T-helper 9 cell (primary cell): Measurements from ENCODE around the gene GJB3.
"Not testable (repeated sequence)": the region's sequence is repeated elsewhere in the genome, so short reads cannot be mapped to it uniquely, and the experiment has no call there.

Experiments
- DNase-seq: peaks from one replicate; pipeline ENCODE4 v3.0.0-alpha.2; 2020

The GJB3 gene

GRCh38 chr1:34786521-34787325, 5.7 kb downstream of the GJB3 start:
- peak; percentile 47 for DNase-seq

- DNase-seq = no peak
Measured at GRCh38 chr1:34787461-34788420, 6.7 kb downstream of the GJB3 start.

DNA sequence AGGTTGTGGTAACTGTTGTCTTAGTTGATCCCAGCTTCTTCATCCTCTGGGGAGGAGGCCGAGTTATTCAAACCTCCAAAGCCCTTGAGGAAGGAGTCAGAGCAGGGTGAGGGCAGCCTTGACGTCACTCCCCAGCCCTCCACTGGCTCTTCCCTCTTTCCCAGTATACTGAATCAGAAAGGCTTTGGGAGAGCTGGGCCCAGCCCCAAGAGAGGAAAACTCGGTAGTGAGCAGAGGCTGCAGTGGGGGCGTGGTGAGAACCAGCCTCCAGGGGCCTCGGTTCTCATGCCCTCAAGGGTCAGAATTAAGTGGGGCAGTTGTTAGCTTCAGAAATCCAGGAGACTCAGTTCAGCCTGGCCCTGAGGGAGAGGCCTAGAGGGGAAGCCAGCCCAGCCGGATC, 10.0 kb downstream of the GJB3 start:
- no peak for DNase-seq

DNA sequence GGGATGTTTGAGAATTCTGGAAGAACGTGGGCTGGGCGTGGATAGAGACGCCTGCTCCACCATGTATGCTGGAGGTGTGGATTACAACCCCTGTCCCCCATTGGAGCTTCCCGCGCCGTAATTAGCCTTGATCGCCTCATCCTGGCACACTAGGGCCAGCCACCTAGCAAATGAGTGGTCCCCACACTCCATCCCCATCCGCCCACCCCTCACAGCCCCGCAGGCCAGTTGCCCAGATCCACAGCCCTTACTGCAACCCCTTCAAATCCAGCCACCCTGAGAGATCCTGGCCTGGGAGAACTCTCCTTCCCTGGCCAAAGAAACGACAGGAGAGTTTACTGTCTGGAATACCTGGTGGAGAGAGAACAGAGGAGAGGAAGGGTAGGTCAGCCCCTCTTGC, 11.4 kb downstream of the GJB3 start:
- DNase-seq = no peak

- DNase-seq = no peak
Measured at GRCh38 chr1:34792868-34793727, 12.1 kb downstream of the GJB3 start, which contains the start of gene GJA4. Gene GJA4 (plus strand): TSS chr1:34792999. CDS start chr1:34794214, 1,215 bp downstream.

GRCh38 chr1:34794001-34794789, 13.2 kb downstream of the GJB3 start:
- DNase-seq = no peak

GRCh38 chr1:34794790-34795180, 13.8 kb downstream of the GJB3 start:
- no peak for DNase-seq

GRCh38 chr1:34795916-34796315, 14.9 kb downstream of the GJB3 start:
- DNase-seq = no peak

- DNase-seq = no peak
Measured at GRCh38 chr1:34796990-34797389, 16.0 kb downstream of the GJB3 start.

DNA sequence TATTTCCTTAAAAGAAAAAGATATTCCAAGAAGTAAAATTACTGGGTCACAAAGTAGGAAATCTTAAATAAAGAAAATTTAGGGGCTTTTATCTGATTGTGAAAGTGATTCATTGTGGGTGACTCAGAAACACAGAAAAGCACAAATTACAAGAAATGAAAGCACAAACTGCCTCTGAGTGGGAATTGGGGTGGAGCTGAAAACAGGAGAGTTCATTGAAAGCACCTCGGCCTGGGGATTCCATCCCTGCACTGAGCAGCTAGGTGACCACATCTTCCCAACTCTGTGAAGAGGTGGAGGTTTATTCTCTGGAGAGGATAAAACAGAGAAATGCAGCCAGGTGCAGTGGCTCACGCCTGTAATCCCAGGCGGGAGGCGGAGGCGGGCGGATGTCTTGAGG, 19.2 kb downstream of the GJB3 start:
- DNase-seq = no peak

DNA sequence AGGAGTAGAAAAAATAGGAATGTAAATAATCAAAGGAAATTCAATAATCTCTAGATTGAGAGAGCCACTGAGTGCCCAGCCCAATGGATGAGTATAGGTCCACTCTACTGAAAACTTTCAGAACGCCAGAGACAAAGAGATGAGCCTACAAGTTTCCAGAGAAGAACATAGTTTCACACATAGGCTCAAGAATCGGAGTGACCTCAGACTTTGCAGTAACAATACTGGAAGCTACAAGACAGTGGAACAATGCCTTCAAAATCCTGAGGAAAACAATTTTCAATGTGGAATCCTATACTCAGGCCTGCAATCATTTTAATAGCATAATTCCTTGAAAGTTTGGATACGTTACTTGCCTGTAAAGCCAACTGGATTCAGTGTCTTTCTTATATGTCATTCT, 22.8 kb downstream of the GJB3 start:
- no peak for DNase-seq

DNA sequence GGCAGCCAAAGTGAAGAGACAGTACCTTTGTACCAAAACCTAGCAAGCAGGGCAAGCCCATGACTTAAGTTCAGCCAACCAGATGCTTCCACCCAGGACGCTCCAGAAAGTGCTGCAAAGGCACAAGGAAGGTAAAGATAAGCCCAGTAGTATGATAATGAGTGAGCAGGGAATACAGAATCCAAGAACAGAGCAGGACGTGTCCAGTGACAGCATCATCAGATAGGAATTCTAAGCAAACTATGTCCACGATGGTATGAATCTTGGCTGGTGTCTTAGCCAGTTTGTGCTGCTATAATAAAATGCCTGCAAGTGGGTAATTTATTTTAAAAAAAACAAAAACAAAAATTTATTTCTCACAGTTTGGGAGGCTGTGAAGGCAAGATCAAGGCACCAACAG, 25.4 kb downstream of the GJB3 start:
- DNase-seq = no peak

DNA sequence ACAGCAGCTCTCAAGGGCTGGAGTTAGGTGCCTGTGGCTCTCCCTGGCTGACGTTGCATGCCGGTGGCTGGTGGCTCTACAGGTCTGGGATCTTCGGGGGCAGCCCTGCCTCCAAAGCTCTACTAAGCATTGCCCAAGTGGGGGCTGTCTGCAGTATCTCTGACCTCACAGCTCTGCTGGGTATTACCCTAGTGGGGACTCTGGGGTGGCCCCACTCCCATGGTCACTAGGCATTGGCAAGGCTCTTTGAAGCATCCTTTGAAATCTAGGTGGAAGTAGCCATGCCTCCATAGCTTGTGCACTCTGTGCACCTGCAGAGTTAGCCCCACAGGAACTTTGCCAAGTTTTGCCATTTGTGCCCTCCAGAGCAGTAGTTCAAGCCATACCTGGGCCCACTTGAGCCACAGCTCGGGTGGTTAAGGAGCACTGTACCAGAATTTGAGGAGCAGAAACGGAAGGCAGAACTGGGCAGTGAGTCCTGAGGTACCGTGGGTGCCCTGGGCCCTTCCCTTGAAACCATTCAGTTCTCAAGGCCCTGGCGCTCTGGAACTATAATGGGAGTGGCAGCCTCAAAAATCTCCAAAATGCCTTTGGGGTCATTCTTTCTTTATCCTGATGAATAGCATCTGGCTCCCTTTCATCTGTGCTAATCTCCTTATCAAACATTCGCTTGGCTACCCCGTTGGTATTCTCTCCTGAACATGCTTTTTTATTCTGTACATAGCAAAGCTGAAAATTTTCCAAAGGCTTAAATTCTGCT, 27.2 kb downstream of the GJB3 start:
- DNase-seq = no peak

- DNase-seq = not testable (repeated sequence)
Measured at GRCh38 chr1:34810781-34811180, 29.8 kb downstream of the GJB3 start.

DNA sequence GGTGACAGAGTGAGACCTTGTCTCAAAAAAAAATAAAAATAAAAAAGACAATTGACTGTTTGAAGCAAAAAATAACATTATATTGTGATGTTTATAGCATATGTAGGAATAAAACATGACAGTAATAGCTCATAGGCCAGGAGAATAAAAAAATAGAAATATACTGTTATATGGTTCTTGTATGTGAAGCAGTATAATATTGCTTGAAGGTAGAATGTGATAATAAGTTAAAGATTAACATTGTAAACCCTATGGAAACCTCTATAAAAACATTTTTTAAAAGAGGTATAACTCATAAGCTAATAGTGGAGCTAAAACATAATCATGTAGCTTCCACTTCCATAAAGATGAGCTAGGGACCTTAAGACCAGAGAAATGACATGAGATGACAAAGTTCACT, 35.3 kb downstream of the GJB3 start:
- DNase-seq = no peak

DNA sequence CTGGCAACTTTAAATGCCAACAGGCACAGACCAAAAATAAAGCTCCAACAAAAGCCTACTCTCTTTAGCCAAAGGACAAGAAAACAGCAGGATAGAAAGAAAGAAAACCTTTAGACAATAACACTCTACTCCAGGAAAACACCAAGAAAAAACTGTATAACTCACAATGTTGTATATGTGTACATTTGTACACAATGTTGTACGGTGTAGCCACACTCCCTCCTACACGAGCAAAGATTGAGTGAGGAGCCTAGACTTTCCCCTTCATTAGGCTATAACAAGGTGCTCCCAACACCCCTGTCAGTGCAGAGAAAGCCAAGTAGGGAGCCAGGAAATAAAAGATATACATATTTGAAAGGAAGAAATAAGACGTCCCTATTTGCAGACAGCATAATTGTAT, 35.8 kb downstream of the GJB3 start:
- no peak for DNase-seq

- DNase-seq = not testable (repeated sequence)
Measured at GRCh38 chr1:34818862-34819261, 37.8 kb downstream of the GJB3 start.

- DNase-seq = no peak
Measured at GRCh38 chr1:34822202-34822601, 41.2 kb downstream of the GJB3 start.

GRCh38 chr1:34824817-34825454, 43.9 kb downstream of the GJB3 start:
- DNase-seq = no peak

- DNase-seq = no peak
Measured at GRCh38 chr1:34825455-34826091, 44.6 kb downstream of the GJB3 start.
